ENCODE data around the gene FRAT2. TPM values are rescaled to one million over a fixed set of nuclear protein-coding genes. Genes with fewer than 3 reads are reported as not detected.

FRAT2 gene, protein sequence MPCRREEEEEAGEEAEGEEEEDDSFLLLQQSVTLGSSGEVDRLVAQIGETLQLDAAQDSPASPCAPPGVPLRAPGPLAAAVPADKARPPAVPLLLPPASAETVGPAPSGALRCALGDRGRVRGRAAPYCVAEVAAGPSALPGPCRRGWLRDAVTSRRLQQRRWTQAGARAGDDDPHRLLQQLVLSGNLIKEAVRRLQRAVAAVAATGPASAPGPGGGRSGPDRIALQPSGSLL
- 10 to 100 TPM; 18.7 to 27.8 (median 19.6) TPM for total RNA-seq

DNA sequence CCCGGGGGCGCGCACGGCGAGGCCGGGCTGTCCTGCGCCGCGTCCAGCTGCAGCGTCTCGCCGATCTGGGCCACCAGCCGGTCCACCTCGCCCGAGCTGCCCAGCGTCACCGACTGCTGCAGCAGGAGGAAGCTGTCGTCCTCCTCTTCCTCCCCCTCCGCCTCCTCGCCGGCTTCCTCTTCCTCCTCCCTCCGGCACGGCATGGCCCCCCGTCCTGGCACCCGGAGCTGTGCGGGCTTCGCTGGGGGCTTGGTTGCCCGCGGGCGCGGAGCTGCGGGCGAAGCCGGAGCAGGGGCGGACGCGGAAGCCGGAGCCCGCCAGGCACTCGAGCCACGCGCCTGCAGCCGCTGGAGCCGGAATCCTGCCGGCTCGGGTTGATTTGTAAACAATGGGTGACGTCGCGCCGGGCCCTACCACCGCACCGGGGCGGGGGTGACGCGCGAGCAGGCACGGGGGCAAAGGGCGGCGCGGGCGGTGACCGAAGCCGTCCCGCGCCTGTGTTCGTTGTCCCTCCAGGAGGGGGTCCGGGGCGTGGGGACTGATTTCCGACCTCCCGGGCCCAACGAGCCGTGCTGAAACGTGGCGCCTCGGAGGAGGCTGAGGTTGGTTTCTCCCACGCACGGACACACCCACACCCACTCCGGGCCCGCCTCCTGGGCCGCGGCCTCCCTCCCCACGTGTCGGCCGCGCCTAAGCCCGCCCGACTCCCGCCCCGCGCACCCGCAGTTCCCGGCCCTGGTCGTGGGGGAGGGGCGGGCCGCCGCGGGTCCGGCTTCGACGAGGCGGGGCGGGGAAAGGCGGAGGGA lies at the start of gene FRAT2:
Gene FRAT2 (minus strand): TSS at position 360 of the 806 bp plus-strand sequence. CDS start 157 bp downstream, at position 203.
- 0% methylated on average over 15 of the region's 103 CpGs for WGBS
- intact Hi-C loops (cut with DNase I) = loop anchor here (2.0 to 5.0 kb wide), 2 partner anchors 42 to 66 kb away; partner anchors contain the start of genes ARHGAP19 and RRP12
- peak within 1 kb of the TSS; percentile 83 to 97 (median 91) for H3K27ac ChIP-seq (replicated peaks in 1 of 4)
- H3K27me3 ChIP-seq = no peaks in the 10 kb centered on the region
- H3K36me3 ChIP-seq = peaks cover 0 to 4% (median 0%) of the 10 kb centered on the region in 4 donors
- H3K4me3 ChIP-seq = peak within 1 kb of the TSS; percentile 77 to 91 (median 84)
- peaks cover 44 to 73% (median 71%) of the 10 kb centered on the region in 4 donors for H3K4me1 ChIP-seq
- peak; percentile 82 to 91 for TF ChIP-seq POLR2AphosphoS5 (IDR thresholded peaks at IDR 0.05)
- TF ChIP-seq POLR2A (IDR thresholded peaks at IDR 0.05; ENCODE audit: low read depth) = peak; percentile 74
- TF ChIP-seq, protein P1, sequence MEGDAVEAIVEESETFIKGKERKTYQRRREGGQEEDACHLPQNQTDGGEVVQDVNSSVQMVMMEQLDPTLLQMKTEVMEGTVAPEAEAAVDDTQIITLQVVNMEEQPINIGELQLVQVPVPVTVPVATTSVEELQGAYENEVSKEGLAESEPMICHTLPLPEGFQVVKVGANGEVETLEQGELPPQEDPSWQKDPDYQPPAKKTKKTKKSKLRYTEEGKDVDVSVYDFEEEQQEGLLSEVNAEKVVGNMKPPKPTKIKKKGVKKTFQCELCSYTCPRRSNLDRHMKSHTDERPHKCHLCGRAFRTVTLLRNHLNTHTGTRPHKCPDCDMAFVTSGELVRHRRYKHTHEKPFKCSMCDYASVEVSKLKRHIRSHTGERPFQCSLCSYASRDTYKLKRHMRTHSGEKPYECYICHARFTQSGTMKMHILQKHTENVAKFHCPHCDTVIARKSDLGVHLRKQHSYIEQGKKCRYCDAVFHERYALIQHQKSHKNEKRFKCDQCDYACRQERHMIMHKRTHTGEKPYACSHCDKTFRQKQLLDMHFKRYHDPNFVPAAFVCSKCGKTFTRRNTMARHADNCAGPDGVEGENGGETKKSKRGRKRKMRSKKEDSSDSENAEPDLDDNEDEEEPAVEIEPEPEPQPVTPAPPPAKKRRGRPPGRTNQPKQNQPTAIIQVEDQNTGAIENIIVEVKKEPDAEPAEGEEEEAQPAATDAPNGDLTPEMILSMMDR (IDR thresholded peaks at IDR 0.05) = peak in 1 of 3 experiments; percentile 17
- no peak for TF ChIP-seq EP300 (IDR thresholded peaks at IDR 0.05)
- H3K9me3 ChIP-seq = no peaks in the 10 kb centered on the region
- DNase-seq (ENCODE audit: extremely low spot score) = peak; percentile 97

DNA sequence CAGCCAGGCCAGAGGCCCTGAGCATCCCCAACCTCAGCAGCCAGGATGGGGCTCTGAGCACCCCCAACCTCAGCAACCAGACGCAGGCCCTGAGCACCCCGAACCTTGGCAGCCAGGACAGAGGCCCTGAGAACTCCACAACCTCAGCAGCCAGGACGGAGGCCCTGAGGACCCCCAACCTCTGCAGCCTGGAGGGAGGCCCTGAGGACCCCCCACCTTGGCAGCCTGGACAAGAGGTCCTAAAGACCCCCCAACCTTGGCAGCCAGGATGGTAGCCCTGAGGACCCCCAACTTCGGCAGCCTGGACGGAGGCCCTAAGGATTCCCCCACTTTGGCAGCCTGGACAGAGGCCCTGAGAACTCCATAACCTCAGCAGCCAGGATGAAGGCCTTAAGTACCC lies 49.6 kb upstream of the FRAT2 start:
- Histone ChIP-seq H3K27me3 (no peaks in the 10 kb centered on the region), H3K4me3 (no peak overlapping the region)

DNA sequence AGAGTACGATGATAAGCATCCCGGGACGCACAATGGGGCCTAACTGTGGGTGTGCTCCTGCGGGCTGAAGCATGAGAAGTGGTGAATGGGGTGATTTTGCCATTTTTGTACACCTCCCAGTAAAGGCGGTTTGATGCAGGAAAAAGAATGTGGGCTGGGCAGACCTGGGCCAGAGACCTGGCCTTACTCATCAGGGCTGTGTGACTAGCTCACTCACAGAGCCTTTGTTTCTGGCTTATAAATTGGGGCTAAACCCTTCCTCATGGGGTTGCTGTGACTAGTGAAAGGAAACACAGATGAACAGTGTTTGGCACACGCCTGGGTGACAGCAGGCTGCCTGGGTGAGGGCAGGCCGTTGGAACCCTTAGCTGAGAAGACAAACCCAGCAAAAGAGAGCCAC lies 48.6 kb upstream of the FRAT2 start:
- DNase-seq (ENCODE audit: extremely low spot score) = no peak
- intact Hi-C loops (cut with DNase I) = no loop called here
- no peak overlapping the region for H3K4me3 ChIP-seq
- TF ChIP-seq, protein P1 (IDR thresholded peaks at IDR 0.05) = no peak
- no peak for TF ChIP-seq EP300 (IDR thresholded peaks at IDR 0.05)
- no peak for TF ChIP-seq POLR2A (IDR thresholded peaks at IDR 0.05; ENCODE audit: low read depth)
- TF ChIP-seq POLR2AphosphoS5 (IDR thresholded peaks at IDR 0.05) = no peak
- peaks cover 35 to 97% (median 90%) of the 10 kb centered on the region in 4 donors for H3K36me3 ChIP-seq
- H3K9me3 ChIP-seq = no peaks in the 10 kb centered on the region
- 89% methylated on average over 7 of the region's 7 CpGs for WGBS
- H3K4me1 ChIP-seq = peaks cover 0 to 7% (median 0%) of the 10 kb centered on the region in 4 donors
- H3K27ac ChIP-seq (replicated peaks in 1 of 4) = no peak overlapping the region
- H3K27me3 ChIP-seq = no peaks in the 10 kb centered on the region

More for the DNA sequence above, 49.6 kb upstream of the FRAT2 start:
- Histone ChIP-seq H3K4me1 (peaks cover 0 to 7% (median 0%) of the 10 kb centered on the region in 4 donors), H3K36me3 (peaks cover 25 to 97% (median 89%) of the 10 kb centered on the region in 4 donors), H3K27ac (replicated peaks in 1 of 4) (no peak overlapping the region), H3K9me3 (no peaks in the 10 kb centered on the region)
- no CpG with 5 or more reads among the region's 5 CpGs for WGBS
- TF ChIP-seq POLR2AphosphoS5 (IDR thresholded peaks at IDR 0.05) (no peak), POLR2A (IDR thresholded peaks at IDR 0.05; ENCODE audit: low read depth) (no peak), EP300 (IDR thresholded peaks at IDR 0.05) (no peak)
- TF ChIP-seq, protein P1 (IDR thresholded peaks at IDR 0.05) = no peak
- no peak for DNase-seq (ENCODE audit: extremely low spot score)
- intact Hi-C loops (cut with DNase I) = no loop called here

DNA sequence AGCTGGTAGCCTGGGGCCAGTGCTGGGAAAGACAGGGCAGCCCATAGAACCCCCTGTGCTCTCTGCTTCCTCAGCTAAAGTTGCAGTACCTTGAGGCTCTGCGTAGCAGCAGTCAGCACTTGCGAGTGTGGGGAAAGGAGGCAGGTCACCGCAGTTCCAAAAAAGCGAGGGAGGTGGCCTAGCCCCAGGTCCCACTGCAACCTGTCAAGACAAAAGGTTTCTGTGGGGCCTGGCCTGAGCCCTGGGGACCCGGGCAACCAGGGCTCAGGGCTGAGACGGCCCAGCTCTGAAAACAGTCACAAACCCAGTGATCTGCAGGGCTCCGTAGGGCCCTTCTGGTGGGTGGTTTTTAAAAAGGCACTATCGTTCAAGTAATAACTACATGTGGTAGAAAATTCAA lies 47.1 kb upstream of the FRAT2 start:
- Histone ChIP-seq H3K4me1 (peaks cover 0 to 7% (median 0%) of the 10 kb centered on the region in 4 donors), H3K9me3 (no peaks in the 10 kb centered on the region), H3K36me3 (peaks cover 33 to 97% (median 92%) of the 10 kb centered on the region in 4 donors), H3K27ac (replicated peaks in 1 of 4) (no peak overlapping the region), H3K4me3 (no peak overlapping the region), H3K27me3 (no peaks in the 10 kb centered on the region)
- no peak for DNase-seq (ENCODE audit: extremely low spot score)
- 90% methylated on average over 8 of the region's 8 CpGs for WGBS
- intact Hi-C loops (cut with DNase I) = no loop called here
- TF ChIP-seq POLR2AphosphoS5 (IDR thresholded peaks at IDR 0.05) = no peak
- TF ChIP-seq, protein P1 (IDR thresholded peaks at IDR 0.05) = no peak
- no peak for TF ChIP-seq POLR2A (IDR thresholded peaks at IDR 0.05; ENCODE audit: low read depth)
- no peak for TF ChIP-seq EP300 (IDR thresholded peaks at IDR 0.05)

All from esophagus muscularis mucosa (tissue), 4 donors.